ENCODE results near the gene TMEM270. TPM values are rescaled to one million over a fixed set of nuclear protein-coding genes. Genes with fewer than 3 reads are reported as not detected.

TMEM270 gene
- total RNA-seq, 1 experiment from 2014 or later: 1.1 TPM

GRCh38 chr7:73858807-73859206 lies 2.2 kb upstream of the TMEM270 start:
- TF ChIP-seq POLR2AphosphoS5 (IDR thresholded peaks at IDR 0.05; ENCODE audit: low read depth, low read length) (no peak), ZFX (IDR thresholded peaks at IDR 0.05) (no peak), CBX3 (IDR thresholded peaks at IDR 0.05; ENCODE audit: low read depth) (no peak), SRF (IDR thresholded peaks at IDR 0.05; ENCODE audit: low read depth) (no peak), POLR2A (IDR thresholded peaks at IDR 0.05; ENCODE audit: borderline replicate concordance, extremely low read depth, insufficient read depth, insufficient read length) (no peak), YY1 (IDR thresholded peaks at IDR 0.05; ENCODE audit: extremely low read depth, insufficient replicate concordance, low read depth, low read length) (no peak), SP1 (IDR thresholded peaks at IDR 0.05; ENCODE audit: low read depth) (no peak), ELF1 (IDR thresholded peaks at IDR 0.05; ENCODE audit: borderline replicate concordance, low read depth) (no peak), JUND (IDR thresholded peaks at IDR 0.05) (no peak), EGR1 (IDR thresholded peaks at IDR 0.05; ENCODE audit: low read depth) (no peak), EZH2 (IDR thresholded peaks at IDR 0.05) (no peak), SIN3A (IDR thresholded peaks at IDR 0.05; ENCODE audit: low read depth) (no peak), RAD21 (IDR thresholded peaks at IDR 0.05; ENCODE audit: low read depth) (no peak), ZNF274 (IDR thresholded peaks at IDR 0.05; ENCODE audit: low read depth, low read length) (no peak), FOSL1 (IDR thresholded peaks at IDR 0.05; ENCODE audit: low read depth) (no peak), CEBPB (IDR thresholded peaks at IDR 0.05; ENCODE audit: low read depth) (no peak)
- TF ChIP-seq, protein P1, sequence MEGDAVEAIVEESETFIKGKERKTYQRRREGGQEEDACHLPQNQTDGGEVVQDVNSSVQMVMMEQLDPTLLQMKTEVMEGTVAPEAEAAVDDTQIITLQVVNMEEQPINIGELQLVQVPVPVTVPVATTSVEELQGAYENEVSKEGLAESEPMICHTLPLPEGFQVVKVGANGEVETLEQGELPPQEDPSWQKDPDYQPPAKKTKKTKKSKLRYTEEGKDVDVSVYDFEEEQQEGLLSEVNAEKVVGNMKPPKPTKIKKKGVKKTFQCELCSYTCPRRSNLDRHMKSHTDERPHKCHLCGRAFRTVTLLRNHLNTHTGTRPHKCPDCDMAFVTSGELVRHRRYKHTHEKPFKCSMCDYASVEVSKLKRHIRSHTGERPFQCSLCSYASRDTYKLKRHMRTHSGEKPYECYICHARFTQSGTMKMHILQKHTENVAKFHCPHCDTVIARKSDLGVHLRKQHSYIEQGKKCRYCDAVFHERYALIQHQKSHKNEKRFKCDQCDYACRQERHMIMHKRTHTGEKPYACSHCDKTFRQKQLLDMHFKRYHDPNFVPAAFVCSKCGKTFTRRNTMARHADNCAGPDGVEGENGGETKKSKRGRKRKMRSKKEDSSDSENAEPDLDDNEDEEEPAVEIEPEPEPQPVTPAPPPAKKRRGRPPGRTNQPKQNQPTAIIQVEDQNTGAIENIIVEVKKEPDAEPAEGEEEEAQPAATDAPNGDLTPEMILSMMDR (IDR thresholded peaks at IDR 0.05 in 2 of 3, conservative IDR thresholded peaks at IDR 0.05 in 1 of 3; ENCODE audit: borderline replicate concordance in 1 of 3, insufficient read depth in 1 of 3, low read depth in 2 of 3, low read length in 2 of 3): no peak
- TF ChIP-seq, protein P2, sequence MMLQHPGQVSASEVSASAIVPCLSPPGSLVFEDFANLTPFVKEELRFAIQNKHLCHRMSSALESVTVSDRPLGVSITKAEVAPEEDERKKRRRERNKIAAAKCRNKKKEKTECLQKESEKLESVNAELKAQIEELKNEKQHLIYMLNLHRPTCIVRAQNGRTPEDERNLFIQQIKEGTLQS (IDR thresholded peaks at IDR 0.05): no peak
- TF ChIP-seq, protein P3, sequence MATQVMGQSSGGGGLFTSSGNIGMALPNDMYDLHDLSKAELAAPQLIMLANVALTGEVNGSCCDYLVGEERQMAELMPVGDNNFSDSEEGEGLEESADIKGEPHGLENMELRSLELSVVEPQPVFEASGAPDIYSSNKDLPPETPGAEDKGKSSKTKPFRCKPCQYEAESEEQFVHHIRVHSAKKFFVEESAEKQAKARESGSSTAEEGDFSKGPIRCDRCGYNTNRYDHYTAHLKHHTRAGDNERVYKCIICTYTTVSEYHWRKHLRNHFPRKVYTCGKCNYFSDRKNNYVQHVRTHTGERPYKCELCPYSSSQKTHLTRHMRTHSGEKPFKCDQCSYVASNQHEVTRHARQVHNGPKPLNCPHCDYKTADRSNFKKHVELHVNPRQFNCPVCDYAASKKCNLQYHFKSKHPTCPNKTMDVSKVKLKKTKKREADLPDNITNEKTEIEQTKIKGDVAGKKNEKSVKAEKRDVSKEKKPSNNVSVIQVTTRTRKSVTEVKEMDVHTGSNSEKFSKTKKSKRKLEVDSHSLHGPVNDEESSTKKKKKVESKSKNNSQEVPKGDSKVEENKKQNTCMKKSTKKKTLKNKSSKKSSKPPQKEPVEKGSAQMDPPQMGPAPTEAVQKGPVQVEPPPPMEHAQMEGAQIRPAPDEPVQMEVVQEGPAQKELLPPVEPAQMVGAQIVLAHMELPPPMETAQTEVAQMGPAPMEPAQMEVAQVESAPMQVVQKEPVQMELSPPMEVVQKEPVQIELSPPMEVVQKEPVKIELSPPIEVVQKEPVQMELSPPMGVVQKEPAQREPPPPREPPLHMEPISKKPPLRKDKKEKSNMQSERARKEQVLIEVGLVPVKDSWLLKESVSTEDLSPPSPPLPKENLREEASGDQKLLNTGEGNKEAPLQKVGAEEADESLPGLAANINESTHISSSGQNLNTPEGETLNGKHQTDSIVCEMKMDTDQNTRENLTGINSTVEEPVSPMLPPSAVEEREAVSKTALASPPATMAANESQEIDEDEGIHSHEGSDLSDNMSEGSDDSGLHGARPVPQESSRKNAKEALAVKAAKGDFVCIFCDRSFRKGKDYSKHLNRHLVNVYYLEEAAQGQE (IDR thresholded peaks at IDR 0.05; ENCODE audit: low read depth): no peak
- no peaks in the 10 kb centered on the region for H3K27me3 ChIP-seq (ENCODE audit: insufficient read depth, low read length)
- no peaks in the 10 kb centered on the region for H4K20me1 ChIP-seq (ENCODE audit: insufficient read depth)
- H3K27ac ChIP-seq (ENCODE audit: low read depth, low read length): no peak overlapping the region
- no peaks in the 10 kb centered on the region for H3K36me3 ChIP-seq (ENCODE audit: control insufficient read depth in 1 of 2, insufficient read depth in 2 of 2, low read length in 2 of 2)
- ChIA-PET POLR2A (no interaction called here), CTCF (interaction anchor here (0.6 kb wide), 1 partner anchor 51 kb away, joined by 3 read pairs; no protein-coding TSS in a partner anchor), RAD21 (ENCODE audit: low non-redundant PET in 1 of 2, low total read pairs in 2 of 2, uncharacterized antibody in 2 of 2, unreplicated experiment in 2 of 2) (interaction anchor here in 1 of 2 experiments (0.7 kb wide), 1 partner anchor 133 kb away, joined by 5 read pairs; no protein-coding TSS in a partner anchor)
- no peaks in the 10 kb centered on the region for H3K9me3 ChIP-seq (ENCODE audit: control insufficient read depth in 1 of 2, insufficient read depth in 1 of 2, low read depth in 1 of 2, low read length in 2 of 2)
- no peaks in the 10 kb centered on the region for H3K79me2 ChIP-seq (ENCODE audit: insufficient read depth, low read length)
- H3K4me2 ChIP-seq (ENCODE audit: low read length): no peak overlapping the region
- DNase-seq (ENCODE audit: low read depth, low spot score) (no peak), ATAC-seq (no peak)
- BruUV-seq (replicated peaks): no TSS peak
- H3K9me2 ChIP-seq (ENCODE audit: insufficient read depth): no peaks in the 10 kb centered on the region
- intact Hi-C loops (cut with micrococcal nuclease): loop anchor here (10.0 kb wide), 1 partner anchor 234 kb away; the partner anchor contains the start of gene MLXIPL
- no peak overlapping the region for H3K9ac ChIP-seq (ENCODE audit: low read length)
- H3K4me3 ChIP-seq (replicated peaks in 1 of 2; ENCODE audit: low read depth in 1 of 2, low read length in 2 of 2): no peak overlapping the region
- no peak overlapping the region for H2AFZ ChIP-seq (ENCODE audit: low read depth, low read length, poor library complexity, severe bottlenecking)
- H3K4me1 ChIP-seq (ENCODE audit: control insufficient read depth in 1 of 2, insufficient read depth in 2 of 2, low read length in 2 of 2): peaks cover 7 to 35% of the 10 kb centered on the region in 2 experiments; a peak in 3 of 4 replicates

Data from HCT116 (cell line).